ENCODE data around the gene GAREM1.
"Not testable (repeated sequence)": the region's sequence is repeated elsewhere in the genome, so short reads cannot be mapped to it uniquely, and the experiment has no call there.

GAREM1 gene

DNA sequence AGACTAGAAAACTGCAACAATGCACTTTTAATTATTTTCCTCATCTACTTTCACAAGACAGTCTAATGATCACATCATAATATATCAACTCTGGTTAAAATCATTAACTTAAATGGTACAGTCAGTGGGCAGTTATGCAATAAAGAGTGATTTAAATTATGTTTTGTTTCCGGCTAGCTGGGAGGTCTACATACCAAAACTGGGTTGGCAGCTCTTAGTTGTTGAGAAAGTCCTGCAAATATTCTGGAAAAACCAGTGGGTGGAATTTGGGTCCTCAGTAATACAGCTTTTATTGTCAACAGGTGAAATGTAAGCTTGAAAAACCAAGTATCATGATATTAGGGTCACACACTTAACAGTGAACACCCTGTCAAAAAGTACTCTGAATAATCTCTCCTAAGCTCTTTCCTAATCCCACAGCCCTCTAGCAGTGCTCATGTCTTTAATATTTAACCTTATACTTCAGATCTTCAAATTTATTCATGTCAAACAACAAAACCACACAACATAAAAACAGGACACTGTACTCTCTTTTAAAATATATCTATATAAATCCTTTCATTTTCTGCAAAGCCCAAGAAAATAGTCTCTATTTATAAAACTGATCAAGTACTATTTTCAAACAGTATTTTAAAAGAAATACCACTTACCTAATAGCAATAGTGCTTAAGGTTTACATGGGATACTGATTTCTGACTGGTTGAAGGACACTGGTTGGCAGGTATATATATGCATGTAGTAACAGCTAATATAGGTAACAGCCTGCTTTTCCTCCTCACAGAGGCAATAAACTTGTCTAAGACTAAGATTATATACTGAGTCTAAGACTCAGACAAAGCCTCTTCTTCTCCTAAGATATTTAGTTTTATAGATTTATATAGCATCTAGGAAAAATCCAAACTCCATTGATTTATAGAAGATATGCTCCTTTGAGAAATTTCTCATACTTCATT, 103.8 kb downstream of the GAREM1 start:
- no peak for DNase-seq

DNA sequence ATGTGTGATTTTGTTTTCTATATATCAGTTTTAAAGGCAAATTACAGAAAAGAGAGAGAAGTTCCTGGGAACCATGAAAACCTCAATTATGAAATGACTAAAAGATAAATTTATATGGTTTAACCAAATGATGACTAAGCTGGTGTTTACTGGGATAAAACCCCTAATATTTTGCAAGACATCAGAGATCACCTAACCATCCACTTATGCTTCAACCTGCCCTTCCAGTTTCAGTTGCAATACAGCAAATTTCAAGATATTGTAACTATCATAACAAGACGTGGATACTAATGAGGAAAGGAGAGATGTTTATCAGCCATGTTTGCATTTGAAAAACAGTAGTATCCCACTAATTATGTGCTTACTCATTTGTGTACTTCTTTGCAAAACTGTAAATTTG, 108.2 kb downstream of the GAREM1 start:
- no peak for DNase-seq

DNA sequence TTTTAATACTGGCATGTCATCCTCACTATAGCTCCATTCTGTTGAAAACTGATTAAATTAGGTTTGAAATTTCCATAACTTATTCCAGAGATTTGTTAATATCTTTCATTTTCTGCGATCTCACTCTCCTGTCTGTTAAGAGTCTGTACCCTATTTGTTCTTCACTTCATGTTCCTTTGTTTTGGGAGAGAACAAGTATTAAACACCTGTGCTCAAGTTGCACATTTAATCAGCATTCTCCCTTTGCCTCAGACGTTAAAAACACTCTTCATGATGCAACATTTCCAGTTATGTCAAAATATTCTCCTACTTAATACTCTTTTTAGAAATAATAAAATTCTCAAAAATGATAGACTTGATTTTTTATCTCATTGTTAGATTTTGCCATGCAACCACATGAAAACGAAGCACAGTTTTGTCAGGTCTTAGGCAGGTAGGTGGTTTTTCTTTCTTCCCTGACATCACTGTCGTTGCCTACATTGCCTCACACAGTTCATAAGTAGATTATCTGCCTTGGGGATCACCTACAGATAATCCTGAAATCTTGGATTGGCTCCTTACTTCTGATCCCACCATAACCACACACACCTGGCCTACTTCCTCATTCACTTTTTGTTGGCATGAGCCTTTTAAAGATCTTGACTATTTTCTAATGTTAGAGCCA, 109.9 kb downstream of the GAREM1 start:
- no peak for DNase-seq

DNA sequence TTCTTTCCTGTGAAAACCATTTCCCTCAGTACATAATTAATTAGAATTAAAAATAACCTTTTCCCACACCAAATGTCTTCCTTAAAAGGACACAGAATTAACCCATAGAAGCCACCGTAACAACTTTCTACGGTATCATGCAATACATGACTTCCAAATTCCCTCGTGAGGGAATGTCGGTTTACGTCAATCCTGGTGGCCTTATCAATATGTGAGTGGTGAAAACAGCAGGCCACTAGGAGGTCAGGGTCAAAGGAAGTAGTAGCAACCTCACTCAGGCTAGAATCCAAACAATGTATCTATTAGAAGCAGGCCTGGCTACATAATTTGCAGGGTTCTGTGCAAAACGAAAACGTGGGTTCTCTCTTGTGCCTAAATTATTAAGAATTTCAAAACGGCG, 112.2 kb downstream of the GAREM1 start:
- no peak for DNase-seq

DNA sequence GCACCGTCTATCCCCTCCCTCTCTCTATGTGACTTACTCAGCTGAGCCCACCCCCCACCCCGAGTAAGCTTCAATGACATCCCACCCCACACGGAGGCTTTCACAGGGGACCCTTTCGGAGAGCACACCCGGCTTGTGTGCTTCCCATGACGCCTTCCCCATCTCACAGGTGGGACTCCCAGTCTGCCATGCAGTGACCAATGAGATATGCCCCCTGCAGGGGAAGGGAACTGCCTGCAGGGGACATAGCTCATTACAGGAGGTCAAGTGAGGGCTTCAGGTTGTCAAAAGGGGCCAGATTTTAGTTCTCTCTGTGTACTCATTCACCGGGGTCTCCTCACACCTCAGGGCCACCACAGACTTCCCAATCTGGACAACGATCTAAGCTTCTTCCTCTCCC, 112.6 kb downstream of the GAREM1 start:
- DNase-seq = no peak

DNA sequence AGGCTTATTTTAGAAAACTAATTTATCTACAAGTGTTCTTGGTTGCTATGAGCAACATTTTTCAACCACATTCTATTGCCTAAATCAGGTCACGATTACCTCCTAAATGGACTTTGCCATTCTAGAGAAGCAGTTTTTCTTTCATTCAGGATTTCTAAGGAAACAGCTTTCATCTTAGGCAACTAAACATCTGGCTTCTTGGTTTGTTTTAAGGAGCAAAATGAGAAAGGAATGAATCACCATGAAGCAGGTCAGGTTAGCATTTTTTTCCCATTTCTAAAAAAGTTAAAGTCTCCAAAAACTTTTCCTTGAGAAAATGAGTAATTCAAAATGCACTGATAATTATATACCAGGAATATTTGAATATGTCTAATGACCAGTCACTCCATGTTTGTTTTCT, 114.8 kb downstream of the GAREM1 start:
- DNase-seq = no peak

DNA sequence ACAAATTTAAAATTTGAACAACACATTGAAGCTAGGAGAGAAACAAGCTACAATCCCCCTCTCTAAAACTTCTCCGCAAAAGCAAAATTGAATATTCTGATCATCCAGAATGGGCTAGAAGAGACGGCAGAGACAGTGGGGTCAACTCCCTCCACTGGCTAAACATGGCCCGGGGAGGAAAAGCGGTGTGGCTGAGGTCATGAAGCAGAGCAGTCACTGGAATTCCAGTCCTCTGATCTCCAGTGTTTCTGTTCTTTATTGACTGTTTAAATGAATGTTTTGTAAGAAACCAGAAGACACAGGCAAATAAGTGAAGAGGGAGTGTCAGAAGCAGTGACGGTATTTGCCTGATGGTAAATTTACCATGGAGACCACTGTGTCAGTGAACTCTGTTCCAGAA, 116.2 kb downstream of the GAREM1 start:
- DNase-seq = no peak

DNA sequence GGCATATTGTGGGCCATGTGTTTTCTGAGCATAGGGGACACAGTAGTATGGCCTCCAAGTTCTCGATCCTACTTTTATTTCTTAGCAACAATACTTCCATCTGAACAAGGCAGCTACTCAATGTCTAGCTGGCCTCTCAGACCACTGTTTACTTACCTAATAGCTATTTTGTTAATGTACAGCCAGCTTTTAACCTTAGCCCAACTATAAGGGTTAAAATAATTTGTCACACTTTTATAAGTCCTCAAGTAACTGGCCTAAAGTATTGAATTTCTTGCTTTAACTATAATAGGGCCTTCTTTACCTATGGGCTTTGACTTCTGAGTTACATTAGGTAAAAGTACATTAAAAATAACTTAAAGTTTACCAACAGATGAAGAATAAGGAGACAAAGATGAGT, 117.4 kb downstream of the GAREM1 start:
- DNase-seq = no peak

DNA sequence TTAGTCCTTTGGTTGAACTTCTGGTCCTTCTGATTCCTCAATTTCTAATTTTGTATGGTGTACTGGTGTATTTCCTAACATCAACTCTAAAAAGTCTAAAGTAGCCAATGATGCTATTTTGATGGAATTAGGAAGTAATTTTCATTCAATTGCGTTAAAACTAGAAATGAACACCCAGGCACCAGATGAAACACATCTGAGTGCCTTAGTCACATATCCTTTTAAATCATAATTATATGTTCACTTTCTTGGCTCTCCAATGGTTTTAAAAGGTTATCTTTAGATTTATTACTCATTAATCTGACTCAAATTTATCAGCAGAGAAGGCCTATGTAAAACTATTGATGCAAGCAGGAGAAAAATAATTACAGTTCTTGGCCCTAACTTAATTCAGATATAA, 119.7 kb downstream of the GAREM1 start:
- DNase-seq = no peak

DNA sequence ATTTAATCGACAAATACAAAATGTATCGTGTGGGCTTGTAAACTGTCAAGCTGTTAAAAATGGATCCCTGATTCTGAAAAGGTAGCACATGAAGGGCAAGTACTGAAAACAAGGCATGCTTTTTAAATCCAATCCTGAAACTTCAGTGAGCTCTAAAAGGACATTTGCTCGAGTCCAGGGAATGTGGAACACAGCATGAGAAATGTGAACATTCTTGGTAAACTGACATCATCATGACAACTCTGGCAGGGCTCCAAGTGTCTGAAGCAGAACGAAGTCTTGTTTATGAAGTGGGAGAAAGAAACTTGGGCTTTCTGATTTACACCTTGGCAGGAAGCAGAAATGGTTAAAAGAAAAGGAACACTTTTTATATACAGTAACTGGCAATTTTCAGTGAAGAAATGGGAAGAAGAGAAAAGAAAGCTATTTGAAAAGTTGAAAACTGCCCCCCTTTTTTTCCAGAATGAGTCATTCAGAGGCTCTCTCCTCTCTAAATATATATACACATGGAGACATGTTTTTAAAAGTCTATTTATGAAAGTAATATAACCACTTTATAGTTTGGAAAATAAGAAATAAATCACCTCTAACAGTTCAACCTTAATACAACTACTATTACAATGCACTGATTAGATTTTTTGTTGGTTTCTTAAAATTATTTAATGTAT, 120.8 kb downstream of the GAREM1 start:
- no peak for DNase-seq

DNA sequence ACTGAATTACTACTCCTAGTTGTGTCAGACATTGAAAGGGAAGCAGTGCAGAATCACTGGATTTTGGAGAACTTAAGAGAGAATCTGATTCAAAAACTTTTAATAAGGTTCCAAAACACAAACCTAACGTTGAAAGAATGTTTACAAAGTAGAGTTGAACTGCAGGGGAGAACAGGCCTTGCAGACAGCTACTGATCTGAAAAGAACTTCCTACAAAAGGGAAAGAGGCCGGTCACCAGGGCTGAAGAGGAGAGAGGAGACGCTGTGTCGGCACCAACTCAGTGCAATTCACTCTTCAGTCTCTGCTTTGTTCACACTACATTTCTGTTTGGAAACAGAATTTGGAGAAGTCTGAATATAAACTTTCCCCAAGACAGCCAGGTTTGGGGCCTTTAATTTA, 124.0 kb downstream of the GAREM1 start:
- DNase-seq = no peak

DNA sequence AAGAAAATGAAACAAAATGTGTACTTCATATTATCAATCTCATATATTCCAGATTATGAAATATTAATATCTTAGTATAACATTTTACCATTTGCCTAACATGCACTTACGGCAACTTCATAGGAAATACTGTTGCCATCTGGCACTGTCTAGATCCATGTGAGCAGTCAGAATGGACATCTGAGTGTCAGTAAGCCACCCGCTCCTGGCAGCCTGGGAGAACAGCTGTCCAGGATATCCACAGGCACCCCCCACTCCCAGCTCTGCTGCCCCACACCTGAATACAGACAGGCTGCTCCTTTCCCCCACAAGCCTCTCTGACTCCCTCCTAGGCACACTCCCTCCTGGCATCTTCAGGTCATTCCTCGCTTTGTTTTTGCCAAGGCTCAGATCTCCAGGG, 127.0 kb downstream of the GAREM1 start:
- no peak for DNase-seq

DNA sequence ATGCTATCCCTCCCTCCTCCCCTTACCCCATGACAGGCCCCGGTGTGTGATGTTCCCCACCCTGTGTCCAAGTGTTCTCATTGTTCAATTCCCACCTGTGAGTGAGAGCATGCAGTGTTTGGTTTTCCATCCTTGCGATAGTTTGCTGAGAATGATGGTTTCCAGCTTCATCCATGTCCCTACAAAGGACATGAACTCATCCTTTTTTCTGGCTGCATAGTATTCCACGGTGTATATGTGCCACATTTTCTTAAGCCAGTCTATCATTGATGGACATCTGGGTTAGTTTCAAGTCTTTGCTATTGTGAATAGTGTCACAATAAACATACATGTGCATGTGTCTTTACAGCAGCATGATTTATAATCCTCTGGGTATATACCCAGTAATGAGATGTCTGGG, 129.6 kb downstream of the GAREM1 start:
- not testable (repeated sequence) for DNase-seq

DNA sequence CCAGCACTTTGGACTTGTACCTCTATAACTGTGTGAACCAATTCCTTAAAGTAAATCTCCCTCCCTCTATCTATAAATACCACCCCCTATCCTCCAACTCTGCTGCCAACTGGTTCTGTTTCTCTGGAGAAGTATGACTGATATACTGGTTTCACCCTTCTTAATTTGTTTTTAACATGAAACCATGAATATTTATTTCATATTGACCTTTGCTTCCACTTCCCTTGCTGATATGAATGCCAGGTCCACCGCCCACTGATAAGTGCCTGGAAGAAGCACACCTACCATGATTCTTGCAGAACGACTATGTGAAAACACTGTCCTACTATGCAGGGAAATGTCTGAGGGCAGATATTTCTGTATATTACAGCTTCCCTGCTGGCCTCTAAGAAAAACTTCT, 131.6 kb downstream of the GAREM1 start:
- DNase-seq = no peak

DNA sequence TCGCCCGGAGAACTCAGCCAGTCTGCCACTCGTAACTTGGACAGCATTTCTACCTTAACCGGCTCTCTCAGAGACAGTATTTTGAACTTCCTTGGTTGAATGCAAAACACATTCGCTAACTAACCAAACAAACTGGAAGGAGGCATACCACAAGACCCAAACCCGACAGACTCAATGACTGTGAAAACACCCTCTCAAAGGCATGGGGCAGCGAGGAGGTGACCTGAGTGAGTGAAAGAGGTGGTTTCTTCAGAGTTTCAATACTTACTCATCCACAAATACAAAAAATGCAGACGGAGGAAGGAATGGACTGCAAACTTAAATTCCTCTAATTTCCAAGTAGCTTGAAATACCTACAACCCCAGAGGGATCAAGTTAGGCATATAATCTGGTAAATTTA, 132.9 kb downstream of the GAREM1 start:
- DNase-seq = no peak

DNA sequence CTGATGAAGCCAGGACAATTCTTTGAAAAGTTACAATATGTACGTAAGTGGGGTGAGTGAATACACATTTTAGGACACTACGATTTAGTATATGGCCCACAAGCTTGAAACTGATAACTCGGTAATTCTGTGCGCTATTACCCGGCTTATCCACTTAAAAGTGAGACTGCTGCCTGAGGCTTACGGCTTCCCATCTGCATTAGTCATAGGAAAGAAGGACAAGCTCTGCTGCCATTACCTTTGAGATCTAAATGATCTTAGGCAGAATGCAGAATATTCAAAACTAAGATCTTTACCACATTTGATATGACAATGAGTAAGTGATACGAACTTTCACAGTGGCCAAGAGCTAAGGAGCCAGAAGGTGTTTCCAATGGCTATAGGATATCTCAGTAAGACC, 133.3 kb downstream of the GAREM1 start:
- no peak for DNase-seq

DNA sequence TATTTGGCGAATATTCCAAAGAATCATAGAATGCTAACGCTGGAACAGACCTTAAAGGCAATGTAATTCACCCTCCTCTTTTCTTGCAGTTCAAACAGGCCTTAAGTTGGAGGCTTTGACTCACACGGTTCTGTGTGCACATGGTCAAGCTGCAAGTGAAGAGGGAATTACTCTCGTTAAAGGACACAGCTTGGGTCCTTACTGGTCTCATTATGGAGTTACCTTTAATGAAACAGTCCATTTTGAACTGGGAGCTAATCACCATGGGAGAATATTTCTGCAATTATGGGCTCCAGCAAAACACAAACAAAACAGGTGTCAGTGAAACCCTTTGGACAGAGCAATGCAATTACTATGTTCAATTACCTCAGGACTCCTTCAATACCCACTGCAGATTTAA, 135.5 kb downstream of the GAREM1 start:
- peak; percentile 70 for DNase-seq

DNA sequence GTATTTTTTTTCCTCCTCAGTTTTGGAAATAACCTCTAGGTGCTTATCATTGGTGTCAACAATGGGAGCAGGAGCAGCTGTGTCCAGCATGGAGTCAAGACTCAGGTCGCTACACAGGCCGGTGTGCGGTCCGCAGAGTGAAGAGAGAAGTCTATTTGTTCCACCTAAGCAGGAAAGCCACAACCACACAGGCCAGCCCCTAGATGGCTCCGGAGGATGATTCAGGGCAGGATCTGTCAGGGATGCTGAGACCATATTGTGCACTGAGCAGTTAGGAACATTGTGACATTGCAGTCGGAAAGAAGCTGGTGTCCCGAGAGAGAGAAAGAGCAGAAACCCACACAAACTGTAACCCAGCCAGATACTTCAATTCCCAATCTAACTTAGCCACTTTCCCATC, 136.9 kb downstream of the GAREM1 start:
- DNase-seq = peak; percentile 24

DNA sequence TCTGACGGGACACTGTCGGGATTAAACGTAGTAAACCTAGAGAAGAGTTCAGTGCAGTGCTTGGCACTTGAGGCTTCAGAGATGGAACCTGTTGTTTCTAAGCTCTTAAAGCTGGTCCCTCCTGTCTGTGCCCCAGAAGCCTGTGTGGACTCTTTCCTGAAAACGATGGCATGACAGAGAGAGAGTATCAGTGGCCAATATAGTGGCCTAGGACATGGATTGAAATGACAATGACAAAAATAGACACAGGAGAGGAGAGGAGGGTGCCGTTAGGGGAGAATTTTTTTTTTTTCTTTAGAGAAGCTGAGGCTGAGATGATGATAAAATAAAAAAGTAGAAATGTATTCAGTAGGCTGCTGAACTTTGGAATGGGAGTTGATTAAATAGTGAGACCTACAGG, 138.0 kb downstream of the GAREM1 start:
- no peak for DNase-seq

DNA sequence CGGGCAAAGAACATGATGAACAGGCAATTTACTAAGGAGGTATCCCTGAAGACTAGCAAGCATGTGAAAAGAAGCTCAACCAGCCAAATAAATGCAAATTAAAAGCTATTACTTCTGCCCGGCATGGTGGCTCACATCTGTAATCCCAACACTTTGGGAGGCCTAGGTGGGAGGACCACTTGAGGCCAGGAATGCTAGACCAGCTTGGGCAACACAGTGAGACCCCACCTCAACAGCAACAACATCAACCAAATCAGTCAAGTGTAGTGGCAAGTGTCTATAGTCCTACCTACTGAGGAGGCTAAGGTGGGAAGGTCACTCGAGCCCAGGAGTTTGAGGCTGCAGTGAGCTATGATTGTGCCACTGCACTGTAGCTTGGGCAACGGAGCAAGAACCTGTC, 141.7 kb downstream of the GAREM1 start:
- no peak for DNase-seq

DNA sequence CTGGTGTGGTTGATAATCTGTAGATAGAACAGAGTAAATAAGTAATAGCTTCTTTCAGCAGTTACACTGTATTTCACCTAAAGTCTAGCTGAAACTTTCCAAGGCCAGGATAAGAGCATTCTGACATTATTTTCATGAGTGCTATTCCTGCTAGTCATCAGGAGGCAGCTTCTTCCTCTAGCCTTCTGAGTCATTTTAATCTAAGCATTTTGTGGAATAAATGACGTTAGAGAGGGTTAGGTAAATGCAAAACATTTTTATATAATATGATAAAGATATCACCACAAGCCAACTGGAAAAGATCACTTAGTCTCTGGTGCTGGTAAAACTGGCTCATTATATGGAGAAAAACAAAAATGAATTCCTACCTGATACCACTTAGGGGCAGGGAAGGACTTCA, 142.3 kb downstream of the GAREM1 start:
- no peak for DNase-seq

DNA sequence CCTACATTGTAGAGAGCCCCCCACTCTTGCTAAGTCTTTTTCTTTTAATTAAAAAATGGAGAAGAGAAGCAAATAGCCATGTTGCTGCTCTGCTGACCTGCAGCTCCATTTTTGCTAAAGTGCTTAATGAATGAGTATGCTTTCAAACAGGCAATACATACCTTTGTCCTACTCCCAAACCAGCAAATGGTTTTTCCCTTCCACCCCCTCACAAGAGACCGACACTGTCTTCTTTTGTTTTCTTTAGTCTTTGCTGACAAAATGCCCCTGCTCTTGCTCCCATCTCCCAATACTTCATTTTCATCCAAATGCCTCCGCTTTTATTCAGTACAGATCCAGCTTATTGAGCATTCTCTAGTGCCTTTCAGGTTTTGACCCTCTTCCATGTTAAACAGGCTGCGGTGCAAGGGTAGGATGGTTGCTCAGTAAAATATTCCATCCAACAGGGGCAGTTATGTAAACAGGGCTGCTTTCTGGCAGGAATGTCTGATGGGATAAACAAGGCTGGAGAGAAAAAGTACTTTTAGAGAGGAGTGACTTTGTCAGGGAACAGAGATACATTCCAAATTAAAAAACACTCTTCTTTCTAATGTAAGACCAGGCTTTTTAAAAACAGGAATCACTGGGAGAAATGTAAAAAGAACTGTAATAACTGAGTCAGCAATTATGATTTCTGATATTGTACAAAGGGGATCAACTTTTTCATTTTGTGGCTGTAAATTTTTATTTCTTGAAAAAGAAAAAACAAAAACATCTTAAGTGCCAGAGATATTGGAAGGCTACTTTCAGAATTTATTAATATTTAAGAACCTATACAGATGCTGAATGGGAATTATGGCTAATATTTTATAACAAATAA, 144.0 kb downstream of the GAREM1 start:
- no peak for DNase-seq

DNA sequence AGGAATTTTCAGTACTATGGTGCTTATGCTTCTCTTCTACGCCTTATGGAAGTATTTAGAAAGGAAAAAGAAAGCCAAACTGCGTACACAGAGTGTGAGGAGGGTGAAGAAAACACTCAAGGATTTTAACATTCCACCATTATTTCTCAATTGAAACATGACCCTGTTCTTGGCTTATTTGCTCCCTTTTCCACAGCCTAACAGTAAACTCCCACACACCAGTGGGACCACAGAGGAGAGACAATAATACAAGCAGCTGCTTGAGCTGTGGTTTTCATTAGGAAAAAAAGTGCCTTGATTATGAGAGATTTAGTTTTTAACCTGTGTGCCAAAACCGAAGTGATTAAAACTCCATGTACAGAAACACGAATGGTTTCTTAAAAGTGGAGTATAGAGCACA, 146.5 kb downstream of the GAREM1 start:
- DNase-seq = no peak

All from NCI-H146 (cell line).